B cell (primary cell): ENCODE measurements around the gene CEMIP2.

Source experiments
- EZH2 ChIP-seq: IDR thresholded peaks from 2 replicates; pipeline ENCODE4 v1.6.1; 2012; ENCODE audit warnings: borderline replicate concordance, low read depth, mild to moderate bottlenecking, moderate library complexity, low read length; ENCODE audit not compliant: insufficient read depth, poor library complexity, severe bottlenecking
- TF ChIP-seq, protein P1 (sequence below): fragments of 200-600 bp; IDR thresholded peaks from one replicate; pipeline ENCODE4 v1.8.0; 2022; ENCODE audit warnings: antibody characterized with exemption, mild to moderate bottlenecking

- TF ChIP-seq, protein P1, sequence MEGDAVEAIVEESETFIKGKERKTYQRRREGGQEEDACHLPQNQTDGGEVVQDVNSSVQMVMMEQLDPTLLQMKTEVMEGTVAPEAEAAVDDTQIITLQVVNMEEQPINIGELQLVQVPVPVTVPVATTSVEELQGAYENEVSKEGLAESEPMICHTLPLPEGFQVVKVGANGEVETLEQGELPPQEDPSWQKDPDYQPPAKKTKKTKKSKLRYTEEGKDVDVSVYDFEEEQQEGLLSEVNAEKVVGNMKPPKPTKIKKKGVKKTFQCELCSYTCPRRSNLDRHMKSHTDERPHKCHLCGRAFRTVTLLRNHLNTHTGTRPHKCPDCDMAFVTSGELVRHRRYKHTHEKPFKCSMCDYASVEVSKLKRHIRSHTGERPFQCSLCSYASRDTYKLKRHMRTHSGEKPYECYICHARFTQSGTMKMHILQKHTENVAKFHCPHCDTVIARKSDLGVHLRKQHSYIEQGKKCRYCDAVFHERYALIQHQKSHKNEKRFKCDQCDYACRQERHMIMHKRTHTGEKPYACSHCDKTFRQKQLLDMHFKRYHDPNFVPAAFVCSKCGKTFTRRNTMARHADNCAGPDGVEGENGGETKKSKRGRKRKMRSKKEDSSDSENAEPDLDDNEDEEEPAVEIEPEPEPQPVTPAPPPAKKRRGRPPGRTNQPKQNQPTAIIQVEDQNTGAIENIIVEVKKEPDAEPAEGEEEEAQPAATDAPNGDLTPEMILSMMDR, result no peak
- TF ChIP-seq EZH2, result no peak
Measured at GRCh38 chr9:71647094-71647591, 121.2 kb downstream of the CEMIP2 start.
